ENCODE data around the gene CHCHD10.

CHCHD10 gene

GRCh38 chr22:23753385-23753784 is 14.4 kb downstream of the CHCHD10 start:
- no peak for ATAC-seq
- TF ChIP-seq ESRRG (CRISPR knock-in tag; IDR thresholded peaks at IDR 0.05) (no peak), TCF4 (CRISPR knock-in tag; IDR thresholded peaks at IDR 0.05; ENCODE audit: borderline replicate concordance) (no peak), ZNF565 (CRISPR knock-in tag; conservative IDR thresholded peaks at IDR 0.05; ENCODE audit: low read depth) (no peak), RARB (CRISPR knock-in tag; IDR thresholded peaks at IDR 0.05) (no peak), GLIS3 (CRISPR knock-in tag; IDR thresholded peaks at IDR 0.05) (no peak), TOX (CRISPR knock-in tag; IDR thresholded peaks at IDR 0.05; ENCODE audit: borderline replicate concordance) (no peak), SNAI2 (CRISPR knock-in tag; IDR thresholded peaks at IDR 0.05) (no peak), CREB5 (CRISPR knock-in tag; IDR thresholded peaks at IDR 0.05; ENCODE audit: low read depth) (no peak), ZNF8 (CRISPR knock-in tag; IDR thresholded peaks at IDR 0.05) (no peak), CSRNP3 (CRISPR knock-in tag; IDR thresholded peaks at IDR 0.05) (no peak), POU6F1 (CRISPR knock-in tag; IDR thresholded peaks at IDR 0.05; ENCODE audit: borderline replicate concordance, low read depth) (no peak), ZFP3 (CRISPR knock-in tag; IDR thresholded peaks at IDR 0.05) (no peak), ZFP30 (CRISPR knock-in tag; IDR thresholded peaks at IDR 0.05) (no peak), PATZ1 (CRISPR knock-in tag; IDR thresholded peaks at IDR 0.05; ENCODE audit: borderline replicate concordance) (no peak), CSDC2 (CRISPR knock-in tag; IDR thresholded peaks at IDR 0.05) (no peak), ISL1 (CRISPR knock-in tag; IDR thresholded peaks at IDR 0.05) (no peak), ZC3H10 (CRISPR knock-in tag; IDR thresholded peaks at IDR 0.05) (no peak), TSHZ2 (CRISPR knock-in tag; IDR thresholded peaks at IDR 0.05) (no peak)

GRCh38 chr22:23752750-23753149 is 15.0 kb downstream of the CHCHD10 start:
- ATAC-seq, result no peak
- TF ChIP-seq PPARA (CRISPR knock-in tag; IDR thresholded peaks at IDR 0.05; ENCODE audit: borderline replicate concordance) (no peak), GLIS3 (CRISPR knock-in tag; IDR thresholded peaks at IDR 0.05) (no peak), ARNTL (CRISPR knock-in tag; IDR thresholded peaks at IDR 0.05; ENCODE audit: borderline replicate concordance, low read depth) (no peak), BACH2 (CRISPR knock-in tag; IDR thresholded peaks at IDR 0.05; ENCODE audit: borderline replicate concordance) (no peak), ZNF70 (CRISPR knock-in tag; IDR thresholded peaks at IDR 0.05) (no peak), OSR1 (CRISPR knock-in tag; IDR thresholded peaks at IDR 0.05) (no peak), ZFP30 (CRISPR knock-in tag; IDR thresholded peaks at IDR 0.05) (no peak), CREB5 (CRISPR knock-in tag; IDR thresholded peaks at IDR 0.05; ENCODE audit: low read depth) (no peak)

All from SK-N-SH treated with all-trans-retinoic acid at 6 μM for 48 hours (cell line).